Lower leg skin (tissue), 4 donors: ENCODE measurements around the gene LCN12. TPM values are rescaled to one million over a fixed set of nuclear protein-coding genes. Genes with fewer than 3 reads are reported as not detected.

ENCODE experiments used
- DNase-seq, 2 donors: peaks; one replicate each; pipeline ENCODE4 v3.0.0-alpha.2; 2019; ENCODE audit warnings: low spot score in 2 of 2
- H3K4me3 ChIP-seq: fragments of 200-600 bp; sonication (generic); 2 replicates; pipeline ENCODE4 v1.5.1; 2017; ENCODE audit warnings: mild to moderate bottlenecking, low read depth; ENCODE audit not compliant: poor library complexity, severe bottlenecking
- POLR2A ChIP-seq, 2 donors: fragments of 450-650 bp; IDR thresholded peaks; one replicate each; pipeline ENCODE4 v1.6.1; 2016 to 2017; ENCODE audit warnings: antibody characterized with exemption in 2 of 2, mild to moderate bottlenecking in 1 of 2, moderate library complexity in 1 of 2
- WGBS, 2 donors: methylation state at CpG; one replicate each; pipeline ENCODE4 v1.1.5; 2018; 5-methylcytosine and 5-hydroxymethylcytosine counted together
- intact Hi-C: fragments of 100-400 bp; cut with DNase I; formaldehyde crosslinking; loops from one replicate; pipeline ENCODE4 v1.15.0; 2023; ENCODE audit warnings: low total_unique reads
- total RNA-seq, 4 donors: library from RNA; depleted of rRNA; stranded (reverse); fragments of >200 nt; gene quantifications; one replicate each; pipeline ENCODE4 v1.1.0, GENCODE V29; 2016
- TF ChIP-seq, protein P1 (sequence below), 3 donors: fragments of 450-650 bp; IDR thresholded peaks; one replicate each; pipeline ENCODE4 v1.5.1; 2016; ENCODE audit warnings: antibody characterized with exemption in 3 of 3, mild to moderate bottlenecking in 3 of 3, moderate library complexity in 2 of 3

Gene LCN12
- total RNA-seq, 4 donors from 2014 or later = not detected

DNA sequence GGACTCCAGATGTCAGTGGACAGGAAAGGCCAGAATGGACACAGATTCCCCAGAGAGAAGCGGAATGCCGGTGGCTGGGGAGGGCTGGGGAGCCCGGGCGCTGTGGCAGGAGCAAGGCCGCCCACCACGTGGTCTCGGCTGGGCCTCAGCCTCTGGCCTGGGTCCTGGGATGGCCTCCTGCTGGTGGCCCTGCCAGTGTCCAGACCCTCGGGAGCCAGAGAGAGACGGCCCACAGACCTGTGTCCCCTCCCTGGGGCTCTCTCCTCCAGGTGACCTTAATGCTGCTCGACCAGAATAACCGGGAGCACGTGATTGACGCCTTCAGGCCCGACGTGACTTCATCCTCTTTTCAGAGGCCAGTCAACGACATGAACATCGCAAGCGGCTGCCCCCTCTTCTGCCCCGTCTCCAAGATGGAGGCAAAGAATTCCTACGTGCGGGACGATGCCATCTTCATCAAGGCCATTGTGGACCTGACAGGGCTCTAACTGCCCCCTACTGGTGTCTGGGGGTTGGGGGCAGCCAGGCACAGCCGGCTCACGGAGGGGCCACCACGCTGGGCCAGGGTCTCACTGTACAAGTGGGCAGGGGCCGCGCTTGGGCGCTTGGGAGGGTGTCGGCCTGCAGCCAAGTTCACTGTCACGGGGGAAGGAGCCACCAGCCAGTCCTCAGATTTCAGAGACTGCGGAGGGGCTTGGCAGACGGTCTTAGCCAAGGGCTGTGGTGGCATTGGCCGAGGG, 26.5 kb upstream of the LCN12 start:
- DNase-seq = no peak
- intact Hi-C loops = no loop called here
- no peak for TF ChIP-seq POLR2A (IDR thresholded peaks at IDR 0.05)
- TF ChIP-seq, protein P1, sequence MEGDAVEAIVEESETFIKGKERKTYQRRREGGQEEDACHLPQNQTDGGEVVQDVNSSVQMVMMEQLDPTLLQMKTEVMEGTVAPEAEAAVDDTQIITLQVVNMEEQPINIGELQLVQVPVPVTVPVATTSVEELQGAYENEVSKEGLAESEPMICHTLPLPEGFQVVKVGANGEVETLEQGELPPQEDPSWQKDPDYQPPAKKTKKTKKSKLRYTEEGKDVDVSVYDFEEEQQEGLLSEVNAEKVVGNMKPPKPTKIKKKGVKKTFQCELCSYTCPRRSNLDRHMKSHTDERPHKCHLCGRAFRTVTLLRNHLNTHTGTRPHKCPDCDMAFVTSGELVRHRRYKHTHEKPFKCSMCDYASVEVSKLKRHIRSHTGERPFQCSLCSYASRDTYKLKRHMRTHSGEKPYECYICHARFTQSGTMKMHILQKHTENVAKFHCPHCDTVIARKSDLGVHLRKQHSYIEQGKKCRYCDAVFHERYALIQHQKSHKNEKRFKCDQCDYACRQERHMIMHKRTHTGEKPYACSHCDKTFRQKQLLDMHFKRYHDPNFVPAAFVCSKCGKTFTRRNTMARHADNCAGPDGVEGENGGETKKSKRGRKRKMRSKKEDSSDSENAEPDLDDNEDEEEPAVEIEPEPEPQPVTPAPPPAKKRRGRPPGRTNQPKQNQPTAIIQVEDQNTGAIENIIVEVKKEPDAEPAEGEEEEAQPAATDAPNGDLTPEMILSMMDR (IDR thresholded peaks at IDR 0.05) = no peak
- H3K4me3 ChIP-seq = no peak overlapping the region
- 80 to 81% methylated on average over 33 of the region's 33 CpGs for WGBS, 2 donors

DNA sequence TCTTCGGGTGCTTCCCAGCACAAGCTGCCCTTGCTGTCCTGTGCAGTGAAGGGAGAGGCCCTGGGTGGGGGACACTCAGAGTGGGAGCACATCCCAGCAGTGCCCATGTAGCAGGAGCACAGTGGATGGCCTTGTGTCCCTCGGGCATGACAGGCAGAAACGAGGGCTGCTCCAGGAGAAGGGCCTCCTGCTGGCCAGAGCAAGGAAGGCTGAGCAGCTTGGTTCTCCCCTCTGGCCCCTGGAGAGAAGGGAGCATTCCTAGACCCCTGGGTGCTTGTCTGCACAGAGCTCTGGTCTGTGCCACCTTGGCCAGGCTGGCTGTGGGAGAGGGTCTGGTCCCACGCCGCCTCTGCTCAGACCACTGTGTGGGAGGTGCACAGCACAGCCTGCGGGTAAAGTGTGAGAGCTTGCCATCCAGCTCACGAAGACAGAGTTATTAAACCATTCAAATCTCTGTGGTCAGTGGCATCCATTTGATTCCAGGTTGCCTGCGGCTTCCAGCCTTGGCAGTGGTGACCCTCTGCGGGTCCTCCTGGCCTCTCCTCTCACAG, 25.8 kb upstream of the LCN12 start:
- intact Hi-C loops = no loop called here
- WGBS, 2 donors = 79 to 93% methylated on average over 9 of the region's 9 CpGs

DNA sequence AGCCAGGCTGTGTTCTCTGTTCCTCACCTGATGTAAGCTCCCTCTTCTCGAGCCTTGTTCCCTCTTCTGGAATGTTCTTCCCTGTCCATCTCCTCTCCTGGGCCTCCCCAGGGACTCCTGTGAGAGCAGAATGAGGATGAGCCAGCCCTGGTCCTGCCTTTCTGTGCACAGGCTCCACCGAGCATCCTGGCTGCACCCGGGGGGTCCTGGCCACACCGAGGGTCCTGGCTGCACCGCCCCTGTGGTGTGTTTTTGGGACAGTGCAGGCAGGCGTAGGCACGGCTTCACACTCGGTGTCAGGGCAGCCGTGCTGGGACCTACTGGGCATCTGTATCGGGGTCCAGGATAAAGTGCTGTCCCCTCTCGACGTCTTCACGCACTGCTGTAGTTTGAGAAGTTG, 25.3 kb upstream of the LCN12 start:
- H3K4me3 ChIP-seq = no peak overlapping the region
- intact Hi-C loops = no loop called here
- no peak for DNase-seq
- TF ChIP-seq, protein P1 (IDR thresholded peaks at IDR 0.05) = no peak
- TF ChIP-seq POLR2A (IDR thresholded peaks at IDR 0.05) = no peak
- 93 to 94% methylated on average over 12 to 13 of the region's 13 CpGs for WGBS, 2 donors

More for the DNA sequence above, 25.8 kb upstream of the LCN12 start:
- no peak overlapping the region for H3K4me3 ChIP-seq
- no peak for TF ChIP-seq POLR2A (IDR thresholded peaks at IDR 0.05)
- TF ChIP-seq, protein P1 (IDR thresholded peaks at IDR 0.05) = no peak
- DNase-seq = no peak

DNA sequence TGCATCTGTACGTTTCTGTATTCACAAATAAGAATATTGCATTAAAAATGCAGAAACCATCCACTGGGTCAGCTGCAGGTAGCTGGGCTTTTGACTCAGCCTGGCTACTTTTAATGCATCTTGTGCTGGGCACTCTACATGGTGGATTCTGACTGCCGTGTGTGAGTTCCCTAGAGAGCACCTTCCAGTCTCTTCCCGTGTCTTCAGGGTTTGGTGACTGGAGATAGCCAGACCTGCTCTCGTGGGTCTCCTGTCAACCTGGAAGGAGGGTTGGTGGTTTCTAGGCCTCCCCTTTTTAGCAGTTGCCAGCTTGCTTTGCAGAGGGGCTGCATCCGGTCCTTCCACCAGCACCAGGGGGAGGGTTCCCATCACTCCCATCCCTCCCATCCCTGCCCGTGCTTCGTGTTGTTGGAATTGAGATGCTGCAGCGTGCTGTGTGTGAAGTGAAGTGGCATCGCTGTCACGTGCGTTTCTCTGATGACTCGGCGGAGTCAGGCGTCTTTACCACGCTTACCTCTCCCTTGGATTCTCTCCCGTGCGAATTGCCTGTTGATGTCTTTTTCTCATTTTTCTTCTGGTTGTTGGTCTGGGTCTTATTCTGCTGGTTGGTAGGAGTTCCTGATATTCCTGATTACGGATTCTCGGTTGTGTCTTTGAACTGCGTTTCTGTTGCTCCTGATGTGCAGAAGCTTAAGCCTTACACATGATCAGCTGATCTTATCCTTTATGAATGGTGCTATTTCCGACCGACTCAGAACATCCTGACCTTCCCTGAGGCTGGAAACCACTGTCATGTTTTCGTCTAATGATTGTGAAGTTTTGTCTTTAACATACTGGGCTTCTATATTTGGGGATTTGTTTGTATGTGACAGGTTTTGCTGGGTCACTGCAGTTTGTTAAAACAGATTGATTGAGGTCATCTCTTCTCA, 24.5 kb upstream of the LCN12 start:
- TF ChIP-seq, protein P1 (IDR thresholded peaks at IDR 0.05) = no peak
- no peak overlapping the region for H3K4me3 ChIP-seq
- no peak for DNase-seq
- intact Hi-C loops = no loop called here
- 75 to 82% methylated on average over 22 to 23 of the region's 23 CpGs for WGBS, 2 donors

DNA sequence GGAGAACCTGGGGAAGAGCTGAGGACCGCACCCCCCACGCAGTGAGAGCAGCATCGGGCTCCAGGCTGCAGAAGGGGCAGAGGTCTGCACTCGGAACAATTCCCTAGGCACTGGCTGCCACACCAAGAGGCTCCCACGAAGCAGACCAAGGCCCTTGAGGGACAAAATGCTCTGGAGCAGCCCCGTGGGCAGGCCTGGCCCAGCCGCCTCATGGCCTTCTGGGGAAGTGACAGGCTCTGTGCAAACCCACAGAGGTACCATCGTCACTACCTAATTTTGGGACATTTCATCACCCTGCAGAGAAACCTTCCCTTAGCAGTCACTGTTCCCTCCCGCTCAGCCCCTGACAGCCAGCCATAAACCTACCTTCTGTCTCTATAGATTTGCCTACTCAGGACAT, 23.5 kb upstream of the LCN12 start:
- no peak for DNase-seq
- intact Hi-C loops = no loop called here
- no peak overlapping the region for H3K4me3 ChIP-seq
- TF ChIP-seq, protein P1 (IDR thresholded peaks at IDR 0.05) = no peak
- TF ChIP-seq POLR2A (IDR thresholded peaks at IDR 0.05) = no peak
- 75 to 81% methylated on average over 9 of the region's 9 CpGs for WGBS, 2 donors
